GM15510 (cell line): ENCODE measurements around the gene CHCHD4.

Experiments
- POLR2A ChIP-seq: IDR thresholded peaks from 3 replicates; pipeline ENCODE4 v1.6.1; 2011; ENCODE audit warnings: borderline replicate concordance; ENCODE audit not compliant: insufficient read length; ENCODE audit errors: extremely low read depth

The CHCHD4 gene

DNA sequence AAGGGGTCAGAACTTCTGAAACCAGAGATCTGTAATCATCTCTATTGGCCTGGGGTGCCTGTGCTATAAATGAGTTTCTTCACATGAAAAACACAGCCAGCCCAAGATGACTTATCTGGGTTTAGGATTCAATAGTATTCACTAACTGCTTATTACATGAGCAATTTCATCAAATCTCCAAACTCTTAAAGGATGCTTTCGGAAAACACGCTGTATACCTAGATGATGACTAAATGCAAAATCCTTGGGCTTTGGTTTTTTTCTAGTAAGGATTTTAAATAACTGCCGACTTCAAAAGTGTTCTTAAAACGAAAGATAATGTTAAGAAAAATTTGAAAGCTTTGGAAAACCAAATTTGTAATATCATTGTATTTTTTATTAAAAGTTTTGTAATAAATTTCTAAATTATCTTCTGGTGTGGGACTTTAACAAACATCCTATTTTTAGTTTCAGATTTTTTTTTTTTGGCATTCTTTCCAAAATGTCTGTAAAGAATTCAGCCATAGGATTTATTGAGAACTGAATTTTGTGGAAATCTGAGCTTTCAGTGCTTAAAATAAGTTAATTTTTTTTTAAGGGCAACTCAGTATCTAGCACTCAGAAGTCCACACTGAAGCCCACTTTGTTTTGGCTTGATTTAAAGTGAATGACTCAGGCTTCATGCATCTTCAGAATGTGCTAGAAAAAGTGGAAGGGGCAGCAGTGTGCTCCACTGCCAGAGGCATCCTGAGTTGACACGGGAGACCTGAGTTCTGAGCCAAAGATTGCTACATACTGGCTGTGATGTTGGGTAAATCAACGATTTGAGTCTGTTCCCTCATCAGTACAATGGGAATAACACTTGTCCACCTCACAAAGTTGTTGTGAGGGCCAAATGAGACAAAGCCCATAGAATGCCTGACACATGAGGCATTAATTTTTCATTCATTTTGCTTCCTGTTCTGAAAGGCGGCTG is 18.9 kb upstream of the CHCHD4 start:
- TF ChIP-seq POLR2A, result no peak

DNA sequence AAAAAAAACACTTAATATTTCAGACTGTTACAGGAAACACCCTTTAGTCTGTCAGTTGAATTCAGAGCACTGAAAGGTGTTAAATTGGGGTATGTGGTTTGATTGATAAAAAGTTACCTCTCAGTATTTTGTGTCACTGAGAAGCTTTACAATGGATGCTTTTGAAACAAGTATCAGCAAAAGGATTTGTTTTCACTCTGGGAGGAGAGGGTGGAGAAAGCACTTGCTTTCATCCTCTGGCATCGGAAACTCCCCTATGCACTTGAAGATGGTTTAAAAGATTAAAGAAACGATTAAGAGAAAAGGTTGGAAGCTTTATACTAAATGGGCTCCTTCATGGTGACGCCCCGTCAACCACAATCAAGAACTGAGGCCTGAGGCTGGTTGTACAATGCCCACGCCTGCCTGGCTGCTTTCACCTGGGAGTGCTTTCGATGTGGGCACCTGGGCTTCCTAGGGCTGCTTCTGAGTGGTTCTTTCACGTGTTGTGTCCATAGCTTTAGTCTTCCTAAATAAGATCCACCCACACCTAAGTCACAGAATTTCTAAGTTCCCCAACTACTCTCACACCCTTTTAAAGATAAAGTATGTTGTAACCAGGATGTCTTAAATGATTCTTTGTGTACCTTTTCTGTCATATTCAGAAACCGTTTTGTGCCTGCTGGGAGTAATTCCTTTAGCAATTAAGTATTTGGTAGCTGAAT is 18.0 kb upstream of the CHCHD4 start:
- TF ChIP-seq POLR2A, result no peak

DNA sequence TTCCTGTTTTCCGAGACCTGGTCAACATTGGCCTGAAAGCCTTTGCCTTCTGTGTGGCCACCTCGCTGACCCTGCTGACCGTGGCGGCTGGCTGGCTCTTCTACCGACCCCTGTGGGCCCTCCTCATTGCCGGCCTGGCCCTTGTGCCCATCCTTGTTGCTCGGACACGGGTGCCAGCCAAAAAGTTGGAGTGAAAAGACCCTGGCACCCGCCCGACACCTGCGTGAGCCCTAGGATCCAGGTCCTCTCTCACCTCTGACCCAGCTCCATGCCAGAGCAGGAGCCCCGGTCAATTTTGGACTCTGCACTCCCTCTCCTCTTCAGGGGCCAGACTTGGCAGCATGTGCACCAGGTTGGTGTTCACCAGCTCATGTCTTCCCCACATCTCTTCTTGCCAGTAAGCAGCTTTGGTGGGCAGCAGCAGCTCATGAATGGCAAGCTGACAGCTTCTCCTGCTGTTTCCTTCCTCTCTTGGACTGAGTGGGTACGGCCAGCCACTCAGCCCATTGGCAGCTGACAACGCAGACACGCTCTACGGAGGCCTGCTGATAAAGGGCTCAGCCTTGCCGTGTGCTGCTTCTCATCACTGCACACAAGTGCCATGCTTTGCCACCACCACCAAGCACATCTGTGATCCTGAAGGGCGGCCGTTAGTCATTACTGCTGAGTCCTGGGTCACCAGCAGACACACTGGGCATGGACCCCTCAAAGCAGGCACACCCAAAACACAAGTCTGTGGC is 17.1 kb upstream of the CHCHD4 start:
- no peak for TF ChIP-seq POLR2A

DNA sequence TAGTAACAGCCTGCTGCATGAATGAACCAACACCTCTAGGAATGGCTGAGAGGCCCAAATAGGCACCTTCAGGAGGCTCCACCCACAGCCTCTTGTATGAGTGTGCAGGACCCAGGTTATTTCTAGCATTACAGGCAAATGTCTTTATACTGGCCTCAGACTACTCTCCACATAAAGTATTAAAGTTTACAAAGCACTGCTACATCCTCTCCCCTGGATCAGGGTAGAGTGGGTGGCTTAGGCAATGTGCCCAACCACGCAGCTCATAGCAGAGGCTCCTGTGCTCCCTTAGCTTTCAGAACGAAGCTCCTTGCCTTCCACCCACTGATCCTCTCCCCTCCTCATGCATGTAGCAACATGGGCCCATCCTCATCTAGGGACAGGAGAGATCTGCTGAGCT is 16.5 kb upstream of the CHCHD4 start:
- no peak for TF ChIP-seq POLR2A

DNA sequence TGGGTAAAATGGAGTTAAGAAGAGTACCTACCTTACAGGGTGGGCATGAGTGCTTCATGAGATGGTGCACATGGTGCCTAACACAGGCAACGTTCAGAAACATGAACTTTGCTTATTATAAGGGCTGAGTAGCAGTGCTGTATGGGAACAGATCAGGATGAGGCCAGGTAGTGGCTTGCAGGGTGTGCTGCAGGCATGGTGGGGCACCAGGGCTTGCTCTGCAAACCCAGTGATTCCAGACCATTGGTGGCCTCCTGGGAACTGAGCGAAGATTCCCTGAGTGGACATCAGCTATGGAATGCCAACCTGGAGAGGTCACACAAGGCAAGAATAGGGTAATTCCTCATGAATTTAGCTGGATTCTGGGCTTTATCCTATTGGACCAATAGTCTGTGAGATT is 16.0 kb upstream of the CHCHD4 start:
- no peak for TF ChIP-seq POLR2A

DNA sequence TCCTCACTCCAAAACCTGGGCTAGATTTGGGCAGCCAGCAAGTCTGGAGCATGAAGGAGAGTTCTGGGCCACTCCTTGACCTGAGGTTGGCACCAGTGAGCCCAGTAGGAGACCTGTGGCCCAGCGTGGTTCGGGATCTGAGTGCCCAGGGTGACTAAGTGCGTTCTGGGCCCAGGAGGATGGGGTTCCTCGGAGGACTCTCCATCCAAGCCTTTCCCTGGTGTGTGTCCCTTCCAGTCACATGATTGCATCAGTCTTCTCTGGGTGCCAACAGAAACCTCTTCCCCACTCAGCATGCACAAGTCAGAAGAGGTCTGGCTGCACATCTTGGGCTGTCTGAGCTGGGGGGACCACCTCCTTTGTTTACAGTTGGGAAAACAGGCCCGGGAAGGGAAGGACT is 15.1 kb upstream of the CHCHD4 start:
- no peak for TF ChIP-seq POLR2A

DNA sequence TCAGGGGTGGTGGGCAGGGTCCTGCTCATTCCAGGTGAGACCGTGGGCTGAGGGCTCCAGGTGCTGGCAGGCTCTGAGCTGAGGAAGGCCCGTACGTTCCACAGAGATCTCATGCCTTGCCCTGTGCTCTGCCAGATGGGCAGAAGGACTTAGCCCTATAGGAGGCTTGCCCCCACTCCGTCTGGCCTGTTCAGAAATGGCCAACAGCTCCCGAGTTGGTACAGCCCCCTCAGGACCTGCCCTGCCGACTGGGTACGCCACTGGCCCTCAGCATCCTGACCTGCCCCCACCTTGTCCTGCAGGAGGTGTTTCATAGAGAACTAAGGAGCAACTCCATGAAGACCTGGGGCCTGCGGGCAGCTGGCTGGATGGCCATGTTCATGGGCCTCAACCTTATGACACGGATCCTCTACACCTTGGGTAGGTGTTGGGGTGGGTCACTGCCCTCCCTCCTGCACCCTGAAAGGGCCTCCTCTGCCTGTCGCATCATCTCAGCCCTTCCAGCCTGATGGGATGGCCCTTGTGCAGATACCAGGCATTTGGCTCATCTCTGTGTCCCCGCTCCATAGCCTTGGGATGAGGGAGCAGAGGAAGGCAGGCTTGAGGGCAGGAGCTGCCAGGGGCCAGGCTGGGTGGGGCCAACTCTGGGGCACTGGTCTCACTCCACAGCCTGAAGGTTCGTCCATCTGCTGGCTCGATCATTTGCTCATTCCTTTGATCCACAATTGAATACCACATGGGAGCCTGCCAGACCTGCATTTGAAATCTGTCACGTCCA is 14.4 kb upstream of the CHCHD4 start:
- no peak for TF ChIP-seq POLR2A

DNA sequence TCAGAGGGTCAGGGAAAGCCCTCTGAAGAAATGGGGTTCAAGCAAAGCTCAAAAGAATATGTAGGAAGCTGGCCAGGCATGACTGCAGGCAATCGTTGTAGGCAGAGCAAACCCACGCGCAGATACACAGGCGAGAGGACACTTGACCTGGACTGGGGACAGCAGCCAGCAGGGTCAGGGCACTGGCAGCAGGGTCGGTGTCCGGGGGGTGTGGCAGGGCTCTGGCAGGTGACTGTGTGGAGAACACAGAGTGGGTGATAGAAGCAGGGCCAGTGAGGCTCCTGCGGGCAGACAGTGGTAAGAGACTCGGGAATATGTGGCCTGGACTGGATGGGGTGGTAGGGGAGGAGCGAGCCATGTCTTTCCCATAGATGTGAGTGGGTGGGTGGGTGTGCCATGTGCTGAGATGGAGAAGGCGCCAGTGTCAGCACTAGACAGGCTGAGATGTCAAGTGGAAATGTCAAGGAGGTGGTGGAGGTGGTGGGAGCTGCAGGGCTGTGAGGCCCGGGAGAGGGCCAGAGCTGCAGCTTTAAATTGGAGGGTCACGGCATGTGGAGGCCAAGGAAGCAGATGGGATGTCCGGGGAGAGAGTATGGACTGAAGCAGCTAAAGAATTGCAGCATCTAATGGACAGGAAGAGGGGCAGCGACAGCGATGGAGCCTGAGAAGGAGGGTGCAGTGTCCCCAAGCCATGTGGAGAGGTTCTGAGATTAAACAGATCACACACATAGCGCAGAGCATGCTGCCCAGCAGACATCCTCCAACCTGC is 13.6 kb upstream of the CHCHD4 start:
- no peak for TF ChIP-seq POLR2A

DNA sequence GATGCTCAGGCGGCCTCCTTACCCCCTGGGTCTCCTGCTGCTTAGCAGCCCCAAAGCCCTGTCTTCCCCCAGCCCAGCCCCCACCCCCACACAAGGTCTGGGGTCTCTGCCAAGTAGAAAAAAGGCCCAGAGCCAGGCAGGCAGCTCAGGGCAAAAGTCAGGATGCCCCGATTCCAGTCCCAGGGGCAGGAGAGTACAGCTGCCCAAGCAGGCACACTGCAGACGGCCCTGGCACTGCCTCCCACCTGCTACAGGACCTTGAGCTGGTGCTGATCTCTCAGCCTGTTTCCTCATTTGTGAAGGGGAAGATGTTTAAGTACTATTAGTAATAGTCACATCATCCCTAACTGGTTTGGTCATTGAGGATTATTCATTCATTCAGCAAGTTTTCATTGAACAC is 12.8 kb upstream of the CHCHD4 start:
- no peak for TF ChIP-seq POLR2A

DNA sequence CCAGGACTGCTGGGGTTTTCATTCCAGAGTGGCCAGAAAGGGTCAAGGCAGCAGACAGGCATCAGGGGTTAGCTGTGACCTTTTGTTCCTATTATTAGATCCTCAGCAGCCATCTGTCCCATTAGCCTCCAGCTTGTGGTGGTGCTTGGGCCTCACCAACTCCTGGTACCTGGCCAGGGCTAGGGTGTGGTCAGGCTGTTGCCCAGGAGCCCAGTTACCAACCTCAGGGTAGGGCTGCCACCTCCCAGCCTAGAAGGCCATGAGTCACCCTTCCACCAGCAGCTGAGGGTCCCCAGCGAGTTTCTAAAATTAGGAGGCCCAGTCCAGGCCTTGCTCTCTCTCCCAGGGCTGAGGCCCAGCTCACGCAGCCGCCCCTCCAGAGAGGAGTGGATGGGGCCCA is 12.3 kb upstream of the CHCHD4 start:
- no peak for TF ChIP-seq POLR2A

DNA sequence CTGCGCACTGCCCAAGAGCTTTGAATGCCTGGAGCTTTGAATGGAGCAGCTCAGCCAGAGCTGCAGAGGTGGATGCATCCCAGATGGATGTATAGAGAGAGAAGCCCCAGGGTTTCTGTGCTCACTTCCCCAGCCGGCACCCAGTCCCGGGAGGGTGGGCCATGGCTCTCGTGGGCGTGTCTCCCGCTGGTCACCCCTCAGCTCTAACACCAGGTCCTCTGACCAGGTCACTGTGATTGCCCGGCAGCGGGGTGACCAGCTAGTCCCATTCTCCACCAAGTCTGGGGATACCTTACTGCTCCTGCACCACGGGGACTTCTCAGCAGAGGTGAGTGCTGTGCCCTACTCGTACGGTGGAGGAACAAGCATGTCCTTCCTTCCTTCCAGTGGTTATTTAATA is 10.9 kb upstream of the CHCHD4 start:
- no peak for TF ChIP-seq POLR2A

DNA sequence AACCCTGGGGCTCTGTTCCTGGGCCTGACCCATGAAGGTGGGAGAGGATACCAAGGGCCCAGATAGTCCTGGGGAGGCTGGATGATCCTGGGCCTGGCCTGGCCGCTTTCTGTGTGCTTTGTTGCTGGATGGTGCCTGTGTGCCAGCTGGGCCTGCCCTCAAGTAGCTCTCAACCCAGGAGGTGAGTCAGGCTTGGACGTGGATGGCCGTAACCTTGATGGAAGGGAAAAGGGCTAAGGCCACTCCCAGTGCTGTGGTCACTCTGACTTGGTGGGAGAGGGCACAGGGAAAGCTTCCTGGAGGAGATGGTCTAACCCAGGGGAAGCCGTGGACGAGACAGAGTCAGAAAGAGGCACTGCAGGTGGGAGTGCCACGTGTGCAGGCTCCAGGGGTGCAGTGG is 9.6 kb upstream of the CHCHD4 start:
- TF ChIP-seq POLR2A, result no peak

DNA sequence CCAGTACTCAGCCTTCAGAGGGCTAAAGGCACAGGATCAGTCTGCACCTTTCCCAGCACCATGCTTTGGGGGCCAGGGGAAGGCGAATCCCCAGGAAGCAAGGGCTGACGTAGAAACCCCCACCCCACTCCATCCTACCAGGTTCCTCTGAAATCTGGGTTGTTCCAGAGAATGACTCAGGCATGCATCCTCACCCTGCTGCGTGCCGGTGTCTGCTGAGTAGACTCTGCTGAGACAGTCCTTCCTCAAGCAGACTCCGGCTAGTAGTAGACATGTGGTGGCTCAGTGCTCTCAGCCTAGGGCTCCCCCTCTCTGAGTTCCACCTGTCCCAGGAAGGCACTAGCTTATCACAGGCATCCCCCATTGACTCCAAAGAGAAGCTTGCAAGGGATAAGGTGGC is 9.2 kb upstream of the CHCHD4 start:
- no peak for TF ChIP-seq POLR2A
